ENCODE data around the gene FAM210B.

DNA sequence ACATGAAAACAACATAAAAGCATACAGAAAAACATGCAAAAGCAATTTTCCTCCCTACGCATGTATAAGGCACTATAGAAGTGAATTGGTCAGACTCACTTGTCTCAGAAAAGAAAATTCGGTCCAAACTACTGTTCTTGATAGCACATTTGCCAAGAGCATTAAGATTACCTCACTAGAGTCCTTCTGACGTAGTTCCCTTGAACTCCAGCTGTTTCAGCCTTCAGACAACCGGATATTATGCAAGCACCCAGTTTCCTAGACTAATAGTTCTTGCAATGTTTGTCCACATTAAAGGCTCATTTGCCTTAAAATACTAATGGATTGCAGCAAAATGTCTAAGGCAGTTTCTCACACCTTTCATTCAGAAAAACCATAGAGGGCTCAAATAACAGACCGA is 50.7 kb downstream of the FAM210B start:
- TF ChIP-seq, protein P1, sequence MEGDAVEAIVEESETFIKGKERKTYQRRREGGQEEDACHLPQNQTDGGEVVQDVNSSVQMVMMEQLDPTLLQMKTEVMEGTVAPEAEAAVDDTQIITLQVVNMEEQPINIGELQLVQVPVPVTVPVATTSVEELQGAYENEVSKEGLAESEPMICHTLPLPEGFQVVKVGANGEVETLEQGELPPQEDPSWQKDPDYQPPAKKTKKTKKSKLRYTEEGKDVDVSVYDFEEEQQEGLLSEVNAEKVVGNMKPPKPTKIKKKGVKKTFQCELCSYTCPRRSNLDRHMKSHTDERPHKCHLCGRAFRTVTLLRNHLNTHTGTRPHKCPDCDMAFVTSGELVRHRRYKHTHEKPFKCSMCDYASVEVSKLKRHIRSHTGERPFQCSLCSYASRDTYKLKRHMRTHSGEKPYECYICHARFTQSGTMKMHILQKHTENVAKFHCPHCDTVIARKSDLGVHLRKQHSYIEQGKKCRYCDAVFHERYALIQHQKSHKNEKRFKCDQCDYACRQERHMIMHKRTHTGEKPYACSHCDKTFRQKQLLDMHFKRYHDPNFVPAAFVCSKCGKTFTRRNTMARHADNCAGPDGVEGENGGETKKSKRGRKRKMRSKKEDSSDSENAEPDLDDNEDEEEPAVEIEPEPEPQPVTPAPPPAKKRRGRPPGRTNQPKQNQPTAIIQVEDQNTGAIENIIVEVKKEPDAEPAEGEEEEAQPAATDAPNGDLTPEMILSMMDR (IDR thresholded peaks at IDR 0.05) = no peak
- TF ChIP-seq POLR2A (IDR thresholded peaks at IDR 0.05) = no peak

All from heart left ventricle (tissue), 13 donors.